OCI-LY1 (cell line): Measurements from ENCODE around the gene PRCD.

Experiments used
- EZH2 ChIP-seq: fragments of 200-600 bp; sonication (generic), shearing (Covaris generic); IDR thresholded peaks from 2 replicates; pipeline ENCODE4 v1.8.0; 2017; ENCODE audit warnings: borderline replicate concordance, mixed run types, mild to moderate bottlenecking, antibody characterized with exemption, low read length, moderate library complexity, mixed read lengths
- TF ChIP-seq, protein P1 (sequence below): fragments of 200-600 bp; sonication (generic), shearing (Covaris generic); IDR thresholded peaks from 2 replicates; pipeline ENCODE4 v1.5.1; 2017; ENCODE audit warnings: mild to moderate bottlenecking, antibody characterized with exemption, low read length, moderate library complexity, mixed read lengths

DNA sequence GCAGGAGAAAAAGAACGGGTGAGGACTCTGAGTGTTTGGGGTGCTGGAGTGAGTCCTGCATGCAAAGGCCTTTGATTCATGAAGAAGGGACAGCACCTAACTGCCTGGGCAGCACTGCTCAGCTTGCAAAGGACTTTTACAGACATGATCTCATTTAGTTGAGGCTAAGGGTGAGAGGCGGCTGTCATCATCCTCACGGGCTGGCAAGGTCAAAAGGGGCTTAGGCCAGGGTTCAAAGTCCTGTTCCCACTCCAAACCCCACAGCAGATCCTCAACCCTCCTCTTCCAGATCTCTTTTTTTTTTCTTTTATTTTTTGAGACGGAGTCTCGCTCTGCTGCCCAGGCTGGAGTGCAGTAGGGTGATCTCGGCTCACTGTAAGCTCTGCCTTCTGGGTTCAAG is 43.4 kb upstream of the PRCD start:
- TF ChIP-seq, protein P1, sequence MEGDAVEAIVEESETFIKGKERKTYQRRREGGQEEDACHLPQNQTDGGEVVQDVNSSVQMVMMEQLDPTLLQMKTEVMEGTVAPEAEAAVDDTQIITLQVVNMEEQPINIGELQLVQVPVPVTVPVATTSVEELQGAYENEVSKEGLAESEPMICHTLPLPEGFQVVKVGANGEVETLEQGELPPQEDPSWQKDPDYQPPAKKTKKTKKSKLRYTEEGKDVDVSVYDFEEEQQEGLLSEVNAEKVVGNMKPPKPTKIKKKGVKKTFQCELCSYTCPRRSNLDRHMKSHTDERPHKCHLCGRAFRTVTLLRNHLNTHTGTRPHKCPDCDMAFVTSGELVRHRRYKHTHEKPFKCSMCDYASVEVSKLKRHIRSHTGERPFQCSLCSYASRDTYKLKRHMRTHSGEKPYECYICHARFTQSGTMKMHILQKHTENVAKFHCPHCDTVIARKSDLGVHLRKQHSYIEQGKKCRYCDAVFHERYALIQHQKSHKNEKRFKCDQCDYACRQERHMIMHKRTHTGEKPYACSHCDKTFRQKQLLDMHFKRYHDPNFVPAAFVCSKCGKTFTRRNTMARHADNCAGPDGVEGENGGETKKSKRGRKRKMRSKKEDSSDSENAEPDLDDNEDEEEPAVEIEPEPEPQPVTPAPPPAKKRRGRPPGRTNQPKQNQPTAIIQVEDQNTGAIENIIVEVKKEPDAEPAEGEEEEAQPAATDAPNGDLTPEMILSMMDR = no peak
- TF ChIP-seq EZH2 = no peak
